HG03196 (cell line): ENCODE measurements around the gene CD59.
"Not testable (repeated sequence)": the region's sequence is repeated elsewhere in the genome, so short reads cannot be mapped to it uniquely, and the experiment has no call there.

Experiments
- ATAC-seq: cut with Tn5 transposase; IDR thresholded peaks from one replicate; pipeline ENCODE4 v1.9.1; 2021; ENCODE audit not compliant: unreplicated experiment

CD59 gene

GRCh38 chr11:33668951-33669596, 67.1 kb downstream of the CD59 start:
- ATAC-seq = no peak

- no peak for ATAC-seq
These were observed 67.8 kb downstream of the CD59 start for GRCh38 chr11:33668468-33668825.

GRCh38 chr11:33667819-33668467, 68.3 kb downstream of the CD59 start:
- no peak for ATAC-seq

- no peak for ATAC-seq
These were observed 70.7 kb downstream of the CD59 start for GRCh38 chr11:33665350-33666106.

- no peak for ATAC-seq
These were observed 71.4 kb downstream of the CD59 start for GRCh38 chr11:33664827-33665226.

- no peak for ATAC-seq
These were observed 72.1 kb downstream of the CD59 start for GRCh38 chr11:33664166-33664565.

- no peak for ATAC-seq
These were observed 73.1 kb downstream of the CD59 start for GRCh38 chr11:33663121-33663520.

- ATAC-seq = not testable (repeated sequence)
These were observed 74.7 kb downstream of the CD59 start for GRCh38 chr11:33661526-33661925.

- no peak for ATAC-seq
These were observed 75.3 kb downstream of the CD59 start for GRCh38 chr11:33660962-33661361.

- no peak for ATAC-seq
These were observed 76.7 kb downstream of the CD59 start for GRCh38 chr11:33659370-33660139.

- no peak for ATAC-seq
These were observed 77.9 kb downstream of the CD59 start for GRCh38 chr11:33658195-33658900.

GRCh38 chr11:33657757-33658156, 78.5 kb downstream of the CD59 start:
- no peak for ATAC-seq

- ATAC-seq = no peak
These were observed 79.5 kb downstream of the CD59 start for GRCh38 chr11:33656768-33657167.

- no peak for ATAC-seq
These were observed 80.2 kb downstream of the CD59 start for GRCh38 chr11:33655842-33656600.

GRCh38 chr11:33654594-33654993, 81.6 kb downstream of the CD59 start:
- ATAC-seq = no peak
